Cortex of kidney (tissue), 1 donor: ENCODE results near the gene ADD1.

Experiments
- DNase-seq: peaks from one replicate; lab custom pipeline; 2025; lab: John Stamatoyannopoulos, UW

The ADD1 gene

GRCh38 chr4:2859514-2859913, 15.9 kb downstream of the ADD1 start:
- DNase-seq = no peak

DNA sequence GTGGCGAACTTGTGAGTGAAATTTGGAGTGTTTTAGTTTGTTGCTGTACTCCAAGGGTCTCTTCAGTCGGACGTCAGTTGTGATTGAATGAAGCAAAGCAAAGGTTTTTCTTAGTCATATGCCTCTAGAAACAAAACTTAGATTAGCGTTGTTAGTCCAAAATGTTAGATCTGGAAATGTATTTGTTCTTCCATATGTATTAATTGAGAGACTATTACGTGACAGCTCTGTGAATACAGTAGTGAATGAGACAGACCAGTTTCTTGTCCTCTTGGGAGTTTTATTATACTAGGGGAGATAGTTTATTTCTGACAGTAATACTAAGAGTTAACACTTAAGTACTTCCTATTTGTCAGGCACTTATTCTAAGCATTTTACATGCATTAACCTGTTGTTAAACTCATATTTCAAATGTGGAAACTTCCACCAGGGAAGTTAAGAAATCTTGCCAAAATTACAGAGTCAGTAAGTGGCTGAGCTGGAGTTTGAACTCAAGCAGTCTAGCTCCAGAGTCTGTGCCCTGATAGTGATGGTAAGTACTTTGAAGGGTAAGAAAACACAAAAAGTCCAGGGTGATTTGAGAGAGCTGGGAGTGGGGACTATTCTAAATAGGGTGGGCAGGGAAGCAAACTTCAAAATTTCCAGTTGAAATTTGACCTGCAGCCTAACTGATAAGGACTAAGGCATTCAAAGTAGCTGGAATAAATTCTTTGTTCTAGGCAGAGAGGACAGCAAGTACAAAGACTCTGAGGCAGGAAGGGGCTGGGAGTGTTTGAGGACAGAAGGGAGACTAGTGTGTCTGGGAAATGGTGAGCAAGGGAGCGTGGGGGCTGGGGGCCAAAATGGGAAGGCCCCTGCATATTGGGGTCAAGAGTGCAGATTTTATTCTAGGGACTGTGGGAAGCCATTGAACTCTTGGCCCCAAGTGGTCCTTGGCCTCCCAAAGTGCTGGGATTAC, 17.0 kb downstream of the ADD1 start:
- no peak for DNase-seq

DNA sequence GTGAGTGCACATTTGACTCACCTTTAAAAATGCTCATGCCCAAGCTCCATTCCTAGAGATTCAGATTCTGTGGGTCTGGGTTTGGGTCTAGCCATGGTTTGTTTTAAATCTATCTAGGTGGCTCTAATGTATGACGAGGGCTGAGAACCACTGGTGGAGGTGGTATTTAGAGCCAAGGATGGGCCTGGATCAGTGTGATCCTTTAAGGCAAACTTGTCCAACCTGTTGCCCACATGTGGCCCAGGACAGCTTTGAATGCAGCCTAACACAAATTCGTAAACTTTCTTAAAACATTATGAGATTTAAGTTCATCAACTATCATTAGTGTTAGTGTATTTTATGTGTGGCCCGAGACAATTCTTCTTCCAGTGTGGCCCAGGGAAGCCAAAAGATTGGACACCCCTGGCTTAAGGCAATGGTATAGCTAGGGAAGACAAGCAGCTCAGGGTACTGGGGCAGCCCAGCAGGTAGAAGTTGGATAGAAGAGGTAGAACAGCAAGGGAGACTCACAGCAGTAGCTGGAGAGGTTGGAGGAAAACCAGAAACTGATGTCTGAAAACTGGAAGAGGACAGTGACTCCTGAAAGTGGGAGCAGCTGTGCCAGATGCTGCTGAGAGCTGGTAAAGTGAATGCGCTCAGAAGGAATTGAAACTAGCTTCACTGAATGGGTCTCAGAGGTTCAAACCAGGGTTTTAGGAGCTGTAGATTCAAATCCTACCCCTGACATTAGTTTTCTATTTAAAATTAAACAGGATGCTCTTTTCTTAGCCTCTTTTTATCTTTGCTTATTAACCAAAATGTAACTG, 18.2 kb downstream of the ADD1 start:
- DNase-seq = no peak

DNA sequence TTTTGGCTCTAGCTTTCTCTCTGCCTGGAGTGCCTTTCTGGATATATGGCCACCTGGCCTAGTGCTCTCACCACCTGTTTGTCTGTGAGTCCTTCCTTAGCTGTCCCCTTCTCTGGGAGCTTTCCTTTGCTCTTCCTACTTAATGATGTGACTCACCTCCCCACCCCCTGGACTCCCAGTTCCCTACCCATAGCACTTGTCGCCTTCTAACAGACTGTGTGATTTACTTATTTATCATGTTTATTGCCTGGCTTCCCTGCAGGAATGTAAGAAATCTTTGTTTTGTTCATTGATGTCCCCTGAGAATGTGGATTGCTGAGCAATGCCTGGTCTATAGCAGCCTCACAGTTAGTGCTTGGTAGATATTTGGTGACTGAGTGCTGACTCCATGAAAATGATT, 18.9 kb downstream of the ADD1 start:
- no peak for DNase-seq

DNA sequence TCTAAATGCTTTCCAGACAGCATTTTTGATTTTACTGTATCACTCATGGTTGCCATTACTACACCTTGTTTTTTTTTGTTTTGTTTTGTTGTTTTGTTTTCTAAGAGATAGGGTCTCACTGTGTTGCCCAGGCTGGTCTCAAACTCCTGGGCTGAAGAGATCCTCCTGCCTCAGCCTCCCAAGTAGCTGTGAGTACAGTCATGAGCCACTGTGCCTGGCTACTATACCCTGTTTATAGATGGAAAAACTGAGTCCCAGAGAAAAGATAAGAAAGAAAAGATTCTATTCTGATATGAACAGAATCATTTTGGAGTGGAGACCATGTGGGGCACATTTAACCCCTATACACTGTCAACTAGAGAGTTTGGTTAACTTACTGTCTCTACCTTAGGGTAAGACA, 20.0 kb downstream of the ADD1 start:
- DNase-seq = no peak

GRCh38 chr4:2865196-2865780, 21.6 kb downstream of the ADD1 start:
- no peak for DNase-seq

DNA sequence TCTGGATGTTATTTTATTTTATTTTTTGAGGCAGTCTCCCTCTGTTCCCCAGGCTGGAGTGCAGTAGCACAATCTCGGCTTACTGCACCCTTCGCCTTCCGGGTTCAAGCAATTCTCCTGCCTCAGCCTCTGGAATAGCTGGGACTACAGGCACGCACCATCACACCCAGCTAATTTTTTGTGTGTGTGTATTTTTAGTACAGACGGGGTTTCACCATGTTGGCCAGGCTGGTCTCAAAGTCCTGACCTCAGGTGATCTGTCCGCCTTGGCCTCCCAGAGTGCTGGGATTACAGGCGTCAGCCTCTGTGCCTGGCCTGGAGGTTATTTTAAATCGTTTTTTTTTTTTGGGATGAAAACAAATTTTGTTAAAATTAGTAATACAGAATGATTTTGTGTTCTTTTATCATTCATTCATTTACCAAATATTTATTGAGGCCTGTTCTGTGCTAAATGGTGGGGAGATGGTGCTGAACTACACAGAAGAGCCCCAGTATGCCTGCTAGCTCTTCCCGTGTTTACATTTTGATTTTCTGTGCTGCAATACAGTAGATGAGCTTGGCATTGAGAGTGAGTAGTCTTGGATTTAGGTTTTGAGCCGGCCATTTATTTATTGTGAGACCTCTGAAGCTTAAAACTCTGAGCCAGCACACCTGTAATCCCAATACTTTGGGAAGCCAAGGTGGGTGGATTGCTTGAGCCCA, 22.7 kb downstream of the ADD1 start:
- DNase-seq = no peak

DNA sequence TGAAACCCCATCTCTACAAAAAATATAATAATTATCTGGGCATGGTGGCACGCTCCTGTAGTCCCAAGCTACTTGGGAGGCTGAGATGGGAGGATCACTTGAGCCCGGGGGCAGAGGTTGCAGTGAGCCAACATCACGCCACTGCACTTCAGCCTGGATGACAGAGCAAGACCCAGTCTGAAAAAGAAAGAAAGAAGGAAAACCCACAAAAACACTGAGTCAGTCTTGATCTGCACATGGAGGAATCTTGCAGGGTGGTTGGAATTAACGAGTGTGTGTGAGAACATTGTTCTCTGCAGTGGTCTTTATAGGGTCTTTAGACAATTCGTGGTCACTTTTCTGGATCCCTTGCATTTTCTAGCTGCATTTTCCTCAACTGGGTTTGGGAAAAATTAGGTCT, 23.2 kb downstream of the ADD1 start:
- DNase-seq = no peak

GRCh38 chr4:2867758-2868491, 24.3 kb downstream of the ADD1 start:
- no peak for DNase-seq

DNA sequence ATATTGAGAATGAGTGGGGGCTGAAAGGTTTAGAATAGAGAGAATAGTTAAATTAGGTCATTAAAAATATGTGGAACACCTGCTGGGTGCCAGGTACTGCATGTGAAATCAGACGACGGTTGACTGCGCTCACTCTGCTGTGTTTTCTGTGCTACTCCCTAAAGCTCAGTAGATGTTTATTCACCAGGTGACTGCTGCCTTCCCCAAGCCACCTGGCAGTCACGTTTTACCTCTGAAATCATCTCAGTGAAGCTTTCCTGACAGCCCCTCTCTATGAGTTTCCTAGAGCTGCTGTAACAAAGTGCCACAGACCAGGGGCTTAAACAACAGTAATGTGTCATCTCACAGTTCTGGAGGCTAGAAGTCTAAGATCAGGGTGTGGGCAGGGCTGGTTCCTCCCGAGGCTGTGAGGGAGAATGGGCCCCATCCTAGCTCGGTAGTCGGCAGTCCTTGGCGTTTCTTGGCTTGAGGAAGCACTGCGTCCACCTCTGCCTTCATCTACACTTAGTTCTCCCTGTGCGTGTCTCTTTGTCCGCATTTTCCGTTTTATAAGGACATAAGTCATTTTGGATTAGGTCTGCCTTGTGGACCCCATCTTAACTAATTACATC, 25.3 kb downstream of the ADD1 start:
- DNase-seq = no peak

DNA sequence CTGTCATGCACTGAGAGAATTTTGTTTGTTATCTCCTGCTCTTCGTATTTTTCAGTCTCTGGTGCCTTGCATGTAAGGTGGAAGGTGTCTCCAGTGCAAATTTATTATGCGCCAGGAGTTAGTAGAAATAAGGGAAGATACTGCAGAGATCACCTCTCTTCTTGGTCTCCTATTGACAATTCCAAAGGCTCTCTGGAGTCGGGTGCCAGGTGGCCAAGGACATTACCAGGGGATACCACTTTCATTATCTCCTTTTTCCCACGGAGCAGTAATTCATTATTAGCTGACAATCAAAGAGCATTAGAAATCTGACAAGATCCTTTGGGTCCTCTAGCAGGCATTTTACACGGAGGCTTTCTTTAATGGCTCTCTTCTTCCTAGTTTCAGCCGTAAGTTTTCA, 26.0 kb downstream of the ADD1 start:
- no peak for DNase-seq

GRCh38 chr4:2870082-2870481, 26.4 kb downstream of the ADD1 start:
- DNase-seq = no peak

GRCh38 chr4:2871466-2871865, 27.8 kb downstream of the ADD1 start:
- DNase-seq = no peak

- no peak for DNase-seq
Measured at GRCh38 chr4:2871911-2872310, 28.3 kb downstream of the ADD1 start.

DNA sequence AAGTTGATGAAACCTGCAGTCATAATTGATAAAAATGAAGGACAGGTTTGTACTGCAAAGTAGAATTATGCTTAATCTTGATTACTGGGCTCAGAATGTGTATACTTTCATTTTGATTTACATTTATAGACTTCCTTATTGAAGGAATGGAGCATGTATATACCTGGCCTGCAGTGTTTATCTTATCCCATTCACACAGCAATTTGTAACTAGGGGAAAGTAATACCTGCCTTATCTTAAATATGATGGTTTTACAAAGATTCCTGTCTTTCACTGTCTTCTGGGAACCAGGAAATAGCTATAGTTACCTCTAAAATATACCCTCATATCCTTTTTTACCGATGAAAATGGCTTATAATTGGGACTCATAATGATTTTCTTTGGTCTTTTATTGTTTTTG, 29.7 kb downstream of the ADD1 start:
- DNase-seq = no peak

DNA sequence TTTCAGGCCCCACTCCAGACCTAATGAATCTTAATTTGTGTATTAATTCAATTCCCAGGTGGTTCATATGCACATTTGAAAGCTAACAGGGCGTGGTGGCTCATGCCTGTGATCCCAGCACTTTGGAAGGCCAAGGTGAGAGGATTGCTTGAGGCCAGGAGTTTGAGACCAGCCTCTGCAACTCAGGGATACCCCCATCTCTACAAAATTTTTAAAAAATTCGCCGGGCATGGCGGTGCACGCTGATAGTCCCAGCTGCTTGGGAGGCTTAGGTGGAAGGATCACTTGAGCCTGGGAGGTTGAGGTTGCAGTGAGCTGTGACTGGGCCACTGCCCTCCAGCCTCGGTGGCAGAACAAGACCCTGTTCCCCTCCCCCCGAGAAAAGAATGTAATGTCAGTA, 31.2 kb downstream of the ADD1 start:
- DNase-seq = no peak

GRCh38 chr4:2875556-2875955, 31.9 kb downstream of the ADD1 start:
- DNase-seq = no peak

GRCh38 chr4:2878346-2878745, 34.7 kb downstream of the ADD1 start:
- no peak for DNase-seq

GRCh38 chr4:2879026-2879425, 35.4 kb downstream of the ADD1 start:
- no peak for DNase-seq

DNA sequence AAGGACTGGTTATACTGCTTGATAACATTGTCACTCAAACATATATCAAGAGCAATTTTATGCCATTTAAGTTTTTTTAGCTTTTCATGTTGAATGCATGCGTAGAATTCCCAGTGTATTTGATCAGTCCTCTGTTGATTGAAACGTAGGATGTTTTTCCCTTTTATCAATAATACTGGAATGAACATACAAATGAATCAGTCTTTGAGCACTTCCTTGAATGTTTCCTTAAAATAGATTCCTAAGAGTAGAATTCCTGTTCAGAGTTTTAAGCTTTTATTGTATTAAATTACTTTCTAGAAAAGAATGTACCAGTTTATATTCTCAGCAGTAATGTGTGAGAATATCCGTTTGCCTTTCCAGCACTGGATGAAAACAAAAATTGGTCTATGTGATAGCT, 37.8 kb downstream of the ADD1 start:
- DNase-seq = no peak

DNA sequence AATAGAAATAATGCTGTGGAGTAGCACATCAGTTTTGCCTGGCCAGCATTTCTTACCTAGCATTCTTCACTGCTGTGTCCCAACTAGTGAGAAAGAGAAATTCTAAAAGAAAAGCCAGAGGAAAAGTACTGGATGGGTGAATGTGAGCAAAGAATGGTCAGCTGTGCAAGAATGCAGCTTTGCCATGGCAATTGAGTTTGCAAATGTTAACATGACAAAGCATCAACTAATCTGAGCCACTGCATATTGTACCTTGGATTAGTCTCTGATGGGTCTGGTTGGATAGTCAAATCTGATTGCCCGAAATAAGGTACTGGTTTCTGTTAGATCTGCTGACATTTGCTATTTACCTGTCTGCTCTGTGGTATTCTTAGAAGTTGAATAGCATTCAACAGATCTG, 38.7 kb downstream of the ADD1 start:
- DNase-seq = no peak
